Glutamatergic neuron (in vitro differentiated cells): ENCODE data around the gene HDAC9. TPM values are rescaled to one million over a fixed set of nuclear protein-coding genes. Genes with fewer than 3 reads are reported as not detected.

ENCODE experiments used
- DNase-seq: peaks from one replicate; pipeline ENCODE4 v3.0.0; 2022
- H3K27ac Mint-ChIP-seq: one replicate; pipeline ENCODE4 v1.8.0; 2020; ENCODE audit warnings: mild to moderate bottlenecking, mixed read lengths, inconsistent platforms; ENCODE audit not compliant: unreplicated experiment
- H3K27me3 Mint-ChIP-seq: one replicate; pipeline ENCODE4 v1.8.0; 2020; ENCODE audit warnings: mild to moderate bottlenecking, moderate library complexity, mixed read lengths, inconsistent platforms; ENCODE audit not compliant: unreplicated experiment
- H3K36me3 Mint-ChIP-seq: one replicate; pipeline ENCODE4 v1.8.0; 2020; ENCODE audit warnings: mild to moderate bottlenecking, mixed read lengths, inconsistent platforms; ENCODE audit not compliant: unreplicated experiment
- H3K4me1 Mint-ChIP-seq: one replicate; pipeline ENCODE4 v1.8.0; 2020; ENCODE audit warnings: mild to moderate bottlenecking, low read depth, mixed read lengths, inconsistent platforms; ENCODE audit not compliant: unreplicated experiment
- H3K4me3 Mint-ChIP-seq: one replicate; pipeline ENCODE4 v1.8.0; 2020; ENCODE audit warnings: mild to moderate bottlenecking, mixed read lengths, inconsistent platforms; ENCODE audit not compliant: unreplicated experiment
- H3K9me3 Mint-ChIP-seq: one replicate; pipeline ENCODE4 v1.8.0; 2020; ENCODE audit warnings: mild to moderate bottlenecking, moderate library complexity, mixed read lengths, inconsistent platforms; ENCODE audit not compliant: unreplicated experiment
- CTCF ChIP-seq: fragments of 200-600 bp; sonication (generic); IDR thresholded peaks from one replicate; pipeline ENCODE4 v1.5.0; 2021; ENCODE audit not compliant: partially characterized antibody, unreplicated experiment
- total RNA-seq: library from RNA; stranded (reverse); fragmentation: NEBNext Ultra II Directional; extraction: Animal tissue kit (Norgen Biotek cat#: 25700); gene quantifications from one replicate; pipeline ENCODE4 v1.2.1, GENCODE V29; 2021; ENCODE audit not compliant: unreplicated experiment

The HDAC9 gene
- total RNA-seq, 1 donor from 2014 or later, result 94.8 TPM

DNA sequence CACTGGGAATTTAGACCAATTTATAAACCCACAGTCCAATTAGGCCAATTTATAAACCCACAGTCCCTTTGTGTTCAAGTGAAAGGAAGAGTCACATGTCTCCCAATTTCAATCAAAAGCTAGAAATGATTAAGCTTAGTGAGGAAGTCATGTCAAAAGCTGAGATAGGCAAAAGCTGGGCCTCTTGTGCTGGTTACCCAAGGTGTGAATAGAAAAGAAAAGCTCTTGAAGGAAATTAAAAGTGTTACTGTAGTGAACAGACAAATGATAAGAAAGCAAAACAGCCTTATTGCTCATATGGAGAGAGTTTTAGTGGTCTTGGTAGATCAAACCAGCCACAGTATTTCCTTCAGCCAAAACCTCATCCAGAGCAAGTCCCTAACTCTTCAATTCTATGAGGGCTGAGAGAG, 245.0 kb downstream of the HDAC9 start:
- Mint-ChIP-seq H3K36me3 (no peaks in the 10 kb centered on the region), H3K27ac (no peak overlapping the region), H3K4me3 (no peak overlapping the region), H3K9me3 (no peaks in the 10 kb centered on the region), H3K27me3 (peaks cover 6% of the 10 kb centered on the region), H3K4me1 (no peaks in the 10 kb centered on the region)
- DNase-seq, result no peak
- TF ChIP-seq CTCF, result no peak

DNA sequence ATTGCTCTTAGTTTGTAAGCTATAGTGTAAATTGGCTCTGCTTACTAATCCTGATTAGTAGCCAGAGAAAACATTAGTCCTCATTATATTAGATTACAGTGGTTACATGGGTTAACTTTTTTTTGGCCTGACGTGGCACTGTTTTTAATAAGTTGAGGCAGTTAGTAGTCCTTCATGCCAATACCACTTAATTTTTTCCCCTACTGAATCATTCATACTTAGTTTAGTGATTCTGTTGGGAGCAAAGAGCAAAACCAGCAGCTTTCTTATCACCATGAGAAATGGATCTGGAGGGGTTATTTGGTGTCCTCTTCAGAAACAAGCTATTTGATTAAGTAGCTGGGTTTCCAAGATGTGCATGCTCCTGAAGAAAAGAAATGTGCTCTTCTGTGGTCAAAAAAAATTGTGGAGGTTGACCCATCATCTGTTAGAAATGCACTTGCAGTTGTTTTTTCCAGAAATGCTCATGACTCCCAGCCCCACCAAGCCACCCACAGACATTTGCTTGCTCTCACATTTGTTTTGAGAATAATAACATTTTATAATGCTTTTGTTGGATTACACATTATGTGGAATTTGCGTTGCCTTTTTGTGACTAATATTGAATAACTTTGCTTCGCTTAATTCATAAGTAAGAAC, 258.5 kb downstream of the HDAC9 start:
- no peak for TF ChIP-seq CTCF
- H3K4me1 Mint-ChIP-seq, result peaks cover 11% of the 10 kb centered on the region
- peaks cover 3% of the 10 kb centered on the region for H3K9me3 Mint-ChIP-seq
- H3K27ac Mint-ChIP-seq, result no peak overlapping the region
- H3K4me3 Mint-ChIP-seq, result no peak overlapping the region
- H3K27me3 Mint-ChIP-seq, result peaks cover under 1% of the 10 kb centered on the region
- no peaks in the 10 kb centered on the region for H3K36me3 Mint-ChIP-seq
- DNase-seq, result no peak

- TF ChIP-seq CTCF, result no peak
- Mint-ChIP-seq H3K27ac (no peak overlapping the region), H3K36me3 (no peaks in the 10 kb centered on the region)
Observed at GRCh38 chr7:18754766-18755165, 259.2 kb downstream of the HDAC9 start.

GRCh38 chr7:18755793-18756192, 260.2 kb downstream of the HDAC9 start:
- H3K4me3 Mint-ChIP-seq, result no peak overlapping the region
- no peaks in the 10 kb centered on the region for H3K36me3 Mint-ChIP-seq
- H3K27ac Mint-ChIP-seq, result no peak overlapping the region
- peaks cover 3% of the 10 kb centered on the region for H3K9me3 Mint-ChIP-seq
- DNase-seq, result no peak
- peaks cover 18% of the 10 kb centered on the region for H3K4me1 Mint-ChIP-seq
- H3K27me3 Mint-ChIP-seq, result peaks cover 2% of the 10 kb centered on the region
- no peak for TF ChIP-seq CTCF

More at GRCh38 chr7:18754766-18755165, 259.2 kb downstream of the HDAC9 start:
- H3K4me3 Mint-ChIP-seq, result no peak overlapping the region
- H3K9me3 Mint-ChIP-seq, result peaks cover 3% of the 10 kb centered on the region
- peaks cover 2% of the 10 kb centered on the region for H3K27me3 Mint-ChIP-seq
- H3K4me1 Mint-ChIP-seq, result peaks cover 12% of the 10 kb centered on the region
- DNase-seq, result no peak

DNA sequence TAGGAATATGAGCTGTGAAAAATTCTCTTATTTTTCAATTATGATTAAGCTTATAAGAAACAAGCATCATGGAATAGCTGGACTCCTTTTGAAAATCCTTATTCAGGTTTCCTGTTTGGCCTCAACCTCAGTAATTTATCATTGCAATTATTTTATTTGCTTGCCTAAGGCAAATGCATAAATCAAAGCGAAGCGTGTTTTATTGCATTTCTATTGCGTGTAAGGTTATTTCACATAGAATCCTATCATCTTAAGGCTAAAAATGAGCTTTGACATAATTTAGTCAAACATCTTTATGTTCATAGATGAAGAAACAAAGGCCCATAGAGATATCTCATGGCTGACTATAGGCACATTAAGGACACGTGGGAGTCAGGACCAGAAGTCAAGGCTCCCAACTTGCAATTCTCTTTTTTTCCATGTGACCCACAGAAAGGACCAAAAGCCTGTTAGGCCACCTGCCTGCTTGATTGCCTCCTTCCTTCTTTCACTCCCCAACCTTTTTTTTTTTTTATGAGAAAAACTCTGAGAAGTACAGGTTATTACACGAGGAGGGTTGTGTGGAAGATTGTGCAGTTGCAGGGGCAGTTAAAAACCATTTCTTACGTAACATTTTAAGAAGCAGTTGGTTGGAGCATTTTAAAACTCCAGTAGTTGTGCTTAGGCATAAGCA, 261.0 kb downstream of the HDAC9 start:
- H3K4me3 Mint-ChIP-seq, result no peak overlapping the region
- TF ChIP-seq CTCF, result no peak
- H3K27me3 Mint-ChIP-seq, result peaks cover 2% of the 10 kb centered on the region
- peaks cover 3% of the 10 kb centered on the region for H3K9me3 Mint-ChIP-seq
- DNase-seq, result no peak
- no peak overlapping the region for H3K27ac Mint-ChIP-seq
- H3K36me3 Mint-ChIP-seq, result no peaks in the 10 kb centered on the region
- H3K4me1 Mint-ChIP-seq, result peaks cover 21% of the 10 kb centered on the region
